GM11168 (cell line): ENCODE data around the gene ADIG.

ENCODE experiments used
- in situ Hi-C: fragments of 300-500 bp; cut with MboI; formaldehyde crosslinking; loops from one replicate; pipeline ENCODE4 v1.12.0; 2022; ENCODE audit warnings: low sequenced_read_pairs; ENCODE audit not compliant: unreplicated experiment

ADIG gene

DNA sequence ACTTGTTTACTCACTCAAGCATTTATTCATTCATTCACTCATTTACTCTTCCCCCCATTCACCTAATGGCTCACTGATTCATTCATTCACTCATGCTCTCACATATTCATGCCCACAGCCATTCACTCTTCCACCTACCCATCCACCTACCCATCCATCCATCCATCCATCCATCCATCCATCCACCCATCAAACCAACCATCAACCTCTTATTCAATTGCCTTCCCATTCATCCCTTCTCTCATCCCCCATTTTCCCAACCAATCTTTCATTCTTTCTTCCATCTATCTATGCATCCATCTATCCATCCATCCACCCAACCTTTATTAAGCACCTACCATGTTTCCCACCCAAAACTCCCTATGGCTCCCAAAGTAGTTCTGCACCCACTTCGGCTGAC lies 19.1 kb downstream of the ADIG start:
- in situ Hi-C loops = no loop called here

DNA sequence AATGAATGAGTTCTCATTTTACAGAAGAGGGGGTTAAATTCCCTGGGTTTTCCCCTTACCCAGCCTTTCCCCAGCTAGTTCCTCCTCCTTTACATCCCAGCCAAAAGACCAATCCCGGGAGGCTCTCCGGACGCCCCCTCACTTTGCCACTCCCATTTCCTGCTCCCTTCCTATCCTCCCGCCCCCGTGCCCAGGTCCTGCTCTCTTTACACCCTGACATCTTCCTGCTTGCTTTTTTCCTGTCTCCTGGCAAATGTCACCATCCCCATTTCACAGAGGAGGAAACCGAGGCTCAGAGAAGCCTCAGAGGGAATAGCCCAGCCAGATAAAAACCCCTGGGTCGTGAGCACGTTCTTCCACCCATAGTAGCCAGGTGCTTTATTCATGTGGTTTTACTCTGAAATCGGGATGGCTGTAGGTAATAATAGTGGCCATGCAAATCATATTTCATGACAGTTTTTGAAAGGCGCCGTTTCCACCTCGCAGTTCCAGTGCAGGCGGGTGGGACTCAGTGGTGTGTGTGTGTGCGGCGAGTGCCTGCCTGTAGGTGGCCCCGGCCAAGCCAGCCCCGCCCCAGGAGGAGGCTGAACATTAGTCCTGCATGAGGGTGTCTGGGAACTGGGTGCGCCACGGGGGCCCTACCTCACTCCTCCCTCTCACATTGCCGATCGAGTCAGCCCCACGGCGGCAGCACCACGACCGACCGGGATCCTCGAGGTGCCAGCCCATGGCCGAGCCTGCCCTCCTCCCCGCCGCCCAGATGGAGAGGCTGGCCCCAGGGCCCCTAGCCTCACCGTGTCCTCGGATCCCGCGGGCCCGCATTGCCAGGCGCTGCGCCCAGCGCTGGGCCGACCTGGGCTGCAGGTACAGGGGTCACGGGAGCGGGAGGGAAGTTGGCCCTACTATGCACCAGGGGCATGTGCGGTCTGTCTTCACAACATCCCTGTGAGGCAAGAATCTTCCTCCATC lies 20.5 kb downstream of the ADIG start, which contains the start of gene ARHGAP40:
TSS of gene ARHGAP40 (plus strand) at position 594 of the 969 bp plus-strand sequence.
- in situ Hi-C loops = no loop called here

DNA sequence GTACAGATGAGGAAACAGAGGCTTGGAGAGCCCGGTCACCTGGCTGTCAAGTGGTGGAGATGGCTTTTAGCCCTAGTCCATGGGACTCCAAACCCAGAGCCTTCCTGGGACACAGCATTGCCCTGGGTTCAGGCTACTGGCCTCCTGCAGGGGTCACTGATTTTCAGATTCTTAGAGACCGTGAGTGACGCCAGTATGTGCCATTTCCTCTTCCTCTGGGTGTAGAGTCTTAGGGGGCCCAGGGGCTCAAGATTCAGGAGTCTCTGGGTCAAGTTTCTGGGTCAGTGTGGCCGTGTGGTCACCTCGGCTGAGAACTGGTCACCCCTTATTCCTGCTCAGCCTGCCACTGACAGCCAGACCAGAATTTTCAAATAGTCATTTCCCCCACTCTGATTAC lies 21.2 kb downstream of the ADIG start:
- in situ Hi-C loops = no loop called here

DNA sequence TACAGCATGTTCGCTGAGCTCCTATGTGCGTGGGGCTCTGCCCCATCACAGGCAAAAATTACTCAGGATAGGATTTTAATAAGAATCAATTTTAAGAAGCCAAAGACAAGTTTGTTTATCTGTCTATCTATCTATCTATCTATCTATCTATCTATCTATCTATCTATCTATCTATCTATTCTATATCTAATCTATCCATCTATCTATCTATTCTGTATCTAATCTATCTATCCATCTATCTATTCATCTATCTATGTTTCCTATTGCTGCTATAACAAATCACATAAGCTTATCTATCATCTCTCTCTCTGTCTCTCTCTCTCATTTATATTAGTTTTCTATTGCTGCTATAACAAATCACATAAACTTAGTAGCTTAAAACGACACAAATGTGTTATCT lies 22.3 kb downstream of the ADIG start:
- in situ Hi-C loops = no loop called here

DNA sequence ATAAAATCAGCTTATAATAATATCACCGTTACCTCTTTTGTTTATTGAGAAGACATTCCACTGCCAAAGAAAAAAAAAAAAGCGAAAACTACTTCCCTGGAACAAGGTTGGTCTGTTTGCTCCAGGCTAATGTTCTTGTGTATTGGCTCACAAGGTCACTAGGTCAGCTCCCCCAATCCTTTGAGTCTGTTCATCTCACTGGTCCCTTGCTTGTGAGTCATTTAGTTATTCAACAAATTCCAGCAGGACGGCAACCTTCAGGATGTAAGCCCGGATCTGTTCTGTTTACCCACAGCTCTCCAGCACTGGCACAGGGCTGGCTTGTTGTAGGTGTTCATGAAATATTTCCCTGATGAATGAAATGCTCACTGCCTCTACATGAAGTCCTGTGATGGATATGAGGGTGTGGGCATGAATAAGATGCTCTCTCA lies 23.9 kb downstream of the ADIG start:
- in situ Hi-C loops = no loop called here

DNA sequence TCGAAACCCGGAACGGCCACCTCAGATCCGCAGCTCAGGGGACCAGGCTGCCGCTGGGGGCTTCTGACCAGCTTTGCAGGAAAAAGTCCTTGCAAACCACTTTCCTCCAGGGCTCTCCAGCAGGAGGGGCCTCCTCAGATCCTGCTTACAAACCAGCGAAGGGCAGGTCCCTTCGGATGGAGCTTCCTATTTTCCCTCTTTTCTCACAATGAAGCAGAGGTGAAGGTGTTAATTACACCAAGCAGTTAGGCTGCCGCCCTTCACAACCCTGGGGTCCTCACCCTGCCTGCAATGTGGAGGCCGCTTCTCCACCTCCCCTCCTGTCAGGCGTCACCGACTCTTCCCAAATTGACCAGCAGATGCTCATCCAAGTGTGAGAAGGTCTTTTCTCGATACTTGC lies 26.4 kb downstream of the ADIG start:
- in situ Hi-C loops = no loop called here

DNA sequence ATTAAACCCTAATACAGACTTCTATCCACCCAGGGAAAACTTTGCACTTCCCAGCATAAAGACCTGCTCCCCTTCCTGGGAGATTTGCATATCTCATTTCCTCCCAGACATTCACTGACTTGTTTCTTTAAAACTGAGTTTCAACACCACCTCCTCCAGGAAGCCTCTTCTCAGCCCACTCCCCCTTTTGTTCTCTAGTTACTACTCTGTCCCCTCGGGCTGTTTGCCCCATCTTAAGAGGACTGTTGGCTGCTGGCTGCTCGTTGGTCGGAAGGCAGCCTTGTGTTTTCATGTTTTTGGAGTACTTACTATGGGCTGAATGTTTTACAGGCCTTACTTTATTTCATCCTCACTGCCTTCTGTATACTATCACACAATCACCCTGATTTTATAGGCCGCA lies 27.2 kb downstream of the ADIG start:
- in situ Hi-C loops = no loop called here

DNA sequence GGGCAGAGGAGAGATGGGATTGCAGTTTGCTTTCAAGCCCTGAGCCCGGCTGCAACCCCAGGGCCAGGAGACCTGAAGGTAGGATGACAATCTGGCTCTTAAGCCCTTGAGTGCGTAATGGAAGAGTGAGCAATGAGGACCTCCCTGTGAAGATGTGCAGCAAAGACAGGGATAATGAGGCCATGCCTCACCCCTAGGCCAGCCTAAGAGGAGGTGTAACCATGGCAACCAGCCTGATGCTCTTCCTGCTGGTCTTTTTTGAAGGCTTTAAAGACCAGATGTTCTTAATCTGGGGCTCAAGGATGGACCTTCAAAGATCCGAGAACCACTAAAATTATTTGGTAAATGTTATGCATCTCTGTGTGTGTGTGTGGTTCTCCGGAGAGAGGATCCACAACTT lies 28.8 kb downstream of the ADIG start:
- in situ Hi-C loops = no loop called here

DNA sequence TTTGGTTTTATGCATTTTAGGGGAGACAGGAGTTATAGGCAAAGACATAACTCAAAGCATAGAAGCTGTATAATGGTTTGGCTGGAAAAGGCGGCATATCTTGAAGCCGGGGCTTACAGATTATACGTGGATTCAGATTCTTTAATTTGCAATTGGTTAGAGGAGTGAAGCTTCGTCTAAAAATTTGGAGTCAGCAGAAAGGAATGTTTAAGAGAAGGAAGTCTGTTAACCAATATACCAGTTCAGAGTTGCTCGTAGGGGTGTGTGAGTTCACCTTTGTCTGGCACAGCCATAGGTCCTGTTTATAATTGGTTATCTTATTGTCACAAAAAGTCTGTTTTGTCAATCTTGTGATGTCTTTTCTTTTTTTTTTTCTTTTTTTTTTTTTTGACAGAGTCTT lies 29.5 kb downstream of the ADIG start:
- in situ Hi-C loops = no loop called here

DNA sequence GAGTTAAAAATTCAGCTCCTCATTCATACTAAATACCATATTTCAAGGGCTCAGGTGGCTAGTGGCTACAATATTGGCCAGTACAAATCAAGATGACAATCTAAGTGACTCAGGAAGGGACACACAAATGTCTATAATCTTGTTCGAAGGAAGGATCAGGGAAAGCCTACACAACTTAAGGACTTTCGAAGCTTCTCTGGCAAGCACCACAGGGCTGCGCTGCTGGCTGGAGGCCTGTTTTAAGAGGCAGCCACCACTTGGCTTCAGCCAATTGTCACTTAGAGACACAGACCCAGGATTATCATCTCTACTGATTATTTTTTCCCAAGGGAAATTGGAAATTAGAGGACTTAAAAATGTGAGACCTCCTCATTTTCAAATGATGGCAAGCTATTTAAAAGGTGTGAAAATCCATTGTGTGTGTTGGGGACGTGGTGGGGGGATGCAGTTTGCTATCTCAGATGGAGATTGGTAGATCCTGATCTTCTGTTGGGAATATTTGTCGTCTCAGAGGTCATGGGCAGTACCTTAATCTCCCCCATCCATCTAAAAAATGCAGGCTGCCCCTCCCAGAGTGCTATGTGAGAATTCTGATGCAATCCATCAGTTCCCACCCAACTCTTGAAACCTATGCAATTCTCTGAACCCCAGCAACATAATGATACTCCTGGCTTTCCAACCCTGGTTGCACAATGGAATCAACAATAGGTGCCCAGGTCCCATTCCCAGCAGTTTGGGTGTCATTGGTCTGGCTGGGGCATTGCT lies 31.9 kb downstream of the ADIG start:
- in situ Hi-C loops = no loop called here

DNA sequence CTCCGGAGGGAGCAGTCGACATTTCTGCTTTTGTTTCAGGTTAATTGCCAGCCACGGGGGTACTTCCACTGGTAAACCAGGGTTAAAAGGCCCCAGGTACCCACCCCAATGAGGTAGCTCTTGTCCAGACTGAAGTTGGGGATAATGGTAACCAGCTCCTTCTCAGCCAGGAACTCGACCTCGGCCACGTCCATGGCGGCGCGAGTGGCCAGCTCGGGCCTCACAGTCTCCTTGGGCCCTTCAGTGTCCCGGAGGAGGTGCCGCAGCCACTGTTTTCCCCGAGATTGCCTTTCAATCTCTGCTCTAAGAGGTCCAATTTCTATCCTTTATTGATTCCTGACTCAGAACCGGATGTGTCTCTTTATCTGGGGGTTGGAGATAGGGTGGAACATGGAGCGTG lies 34.3 kb downstream of the ADIG start:
- in situ Hi-C loops = no loop called here

DNA sequence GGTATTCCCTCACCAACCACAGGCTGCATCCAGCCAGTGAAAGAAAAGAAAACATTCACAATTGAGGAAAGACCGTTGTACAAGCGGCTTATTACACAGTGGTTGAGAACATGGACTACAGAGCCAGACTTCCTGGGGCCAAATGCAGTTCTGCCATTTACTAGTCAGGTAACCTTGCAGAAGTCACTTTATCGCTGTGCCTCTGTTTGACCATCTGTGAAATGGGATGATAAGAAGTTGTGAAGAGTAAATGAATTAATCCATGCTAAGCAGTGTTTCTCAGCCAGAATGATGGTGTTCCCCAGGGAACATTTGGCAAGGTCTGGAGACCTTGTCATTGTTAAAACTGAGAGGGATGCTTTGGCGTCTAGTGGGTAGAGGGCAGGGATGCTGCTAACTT lies 35.5 kb downstream of the ADIG start:
- in situ Hi-C loops = no loop called here

DNA sequence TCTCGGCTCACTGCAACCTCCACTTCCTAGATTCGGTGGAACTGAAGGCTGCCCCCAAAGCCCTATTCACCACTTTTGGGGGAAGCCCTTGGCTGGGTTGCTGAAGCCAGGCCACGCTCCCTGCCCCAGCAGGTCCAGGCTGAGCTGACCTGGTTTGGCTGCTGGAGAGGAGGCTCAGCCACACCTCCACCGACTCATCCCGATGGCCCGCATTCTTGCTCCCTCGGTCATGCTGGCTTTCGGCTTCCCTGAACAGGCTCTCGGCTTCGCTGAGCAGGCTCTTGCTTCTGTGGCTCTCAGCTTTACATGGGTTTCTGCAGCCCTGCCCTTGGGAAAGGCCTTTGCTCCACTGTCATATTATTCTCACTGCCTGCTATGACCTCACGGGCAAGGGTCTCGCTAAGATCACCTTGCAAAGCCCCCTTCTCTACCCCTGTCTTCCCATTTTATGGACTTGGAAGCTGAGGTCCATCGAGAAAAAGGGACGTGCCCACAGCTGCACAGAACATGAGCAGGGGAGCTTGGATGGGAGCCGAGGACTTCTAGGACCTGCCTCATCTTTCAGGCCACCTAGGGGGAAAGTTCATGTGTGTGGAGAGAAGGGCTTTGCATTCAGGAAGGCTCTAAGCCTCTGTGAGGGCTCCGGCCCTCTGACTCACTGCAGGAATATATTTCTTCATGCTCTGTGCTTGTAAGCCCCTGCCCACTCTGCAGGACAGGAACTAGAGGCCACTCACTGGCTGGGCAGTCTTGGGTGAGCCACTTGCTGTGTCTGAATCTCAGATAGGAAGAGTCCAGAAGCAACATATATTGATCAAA lies 36.2 kb downstream of the ADIG start:
- in situ Hi-C loops = no loop called here

DNA sequence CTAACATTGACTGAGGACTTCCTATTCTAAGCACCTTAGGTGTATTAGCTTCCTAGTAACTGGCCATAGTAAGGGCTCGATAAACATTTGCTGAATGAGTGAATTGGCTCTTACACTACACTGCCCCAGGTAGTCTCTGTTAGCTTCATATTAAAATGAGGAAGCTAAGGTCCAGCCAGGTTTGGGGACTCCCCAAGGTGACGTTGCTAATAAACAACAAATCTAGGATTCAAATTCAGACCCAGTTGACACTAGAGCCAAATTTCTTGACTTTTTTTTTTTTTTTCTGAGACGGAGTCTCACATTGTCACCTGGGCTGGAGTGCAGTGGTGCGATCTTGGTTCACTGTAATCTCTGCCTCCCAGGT lies 36.8 kb downstream of the ADIG start:
- in situ Hi-C loops = no loop called here

DNA sequence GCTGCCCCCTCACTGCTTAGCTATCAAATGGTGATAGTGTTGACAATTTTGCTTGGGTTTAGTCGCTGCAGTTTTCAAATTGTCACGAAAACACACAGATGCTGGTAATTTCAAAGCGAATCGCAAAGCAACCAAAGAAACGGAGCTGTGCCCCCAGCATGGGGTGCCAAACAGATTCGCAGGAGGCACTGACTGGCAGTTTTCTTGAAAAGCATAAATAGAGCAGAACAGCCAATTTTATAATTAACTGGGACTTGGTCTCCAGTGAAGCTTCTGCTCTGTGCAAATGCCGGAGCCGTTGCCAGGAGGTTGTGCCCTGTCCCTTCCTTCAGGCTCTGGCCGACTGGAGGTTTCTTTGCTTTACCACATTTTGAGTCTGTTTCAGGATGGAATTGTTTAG lies 39.4 kb downstream of the ADIG start:
- in situ Hi-C loops = no loop called here

DNA sequence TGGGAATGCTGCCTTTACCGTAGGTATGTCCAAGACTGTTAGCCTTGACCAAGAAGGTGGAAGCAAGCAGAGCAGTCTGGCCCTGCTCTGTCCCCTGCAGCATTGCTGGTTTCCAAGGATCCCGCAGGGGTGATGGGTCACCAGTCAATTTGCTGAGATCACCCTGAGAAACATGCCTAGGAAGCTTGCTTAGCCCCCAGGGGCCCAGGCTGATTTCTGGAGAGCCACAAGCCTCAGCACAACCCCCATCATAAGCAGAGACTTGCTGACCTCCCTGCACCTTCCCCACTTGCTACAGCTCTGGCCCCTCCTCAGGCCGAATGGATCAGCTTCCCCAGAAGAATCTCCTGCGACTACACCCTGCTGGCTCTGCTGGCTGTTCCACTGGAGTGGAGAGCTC lies 42.1 kb downstream of the ADIG start:
- in situ Hi-C loops = no loop called here

DNA sequence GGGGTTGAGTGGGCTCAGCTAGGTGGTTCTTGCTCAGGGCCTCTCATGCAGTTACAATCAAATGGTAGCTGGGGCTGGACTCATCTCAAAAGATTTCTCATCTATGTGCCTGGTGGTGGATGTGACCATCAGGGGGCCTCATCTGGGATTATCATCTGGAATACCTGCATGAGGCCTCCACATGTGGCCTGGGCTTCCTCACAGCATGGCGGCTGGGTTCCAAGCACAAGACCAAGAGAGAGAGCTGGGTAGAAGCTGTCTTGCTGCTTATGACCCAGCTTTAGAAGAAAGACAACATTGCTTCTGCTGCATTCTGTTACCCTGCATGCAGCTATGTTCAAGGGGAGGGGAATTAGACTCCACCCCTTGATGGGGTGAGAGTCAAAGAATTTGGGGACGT lies 43.1 kb downstream of the ADIG start:
- in situ Hi-C loops = no loop called here

DNA sequence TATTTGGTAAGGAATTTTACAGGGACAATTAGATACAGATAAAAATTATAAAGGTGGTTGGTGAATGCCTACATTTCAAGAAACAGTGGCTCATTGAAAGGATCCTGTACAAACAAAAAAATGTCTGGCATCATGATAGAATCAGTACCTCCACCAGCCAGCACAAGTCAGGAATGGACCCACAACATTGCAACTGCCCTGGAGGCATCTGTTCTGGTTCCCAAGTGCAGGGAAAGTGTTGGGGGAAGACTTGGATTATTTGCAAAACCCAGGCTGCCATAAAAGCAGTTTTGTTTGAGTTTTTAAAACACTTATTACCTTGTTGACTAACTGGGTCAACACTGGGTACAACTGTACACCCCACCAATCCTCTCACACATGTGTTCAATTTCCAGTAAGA lies 44.9 kb downstream of the ADIG start:
- in situ Hi-C loops = no loop called here

DNA sequence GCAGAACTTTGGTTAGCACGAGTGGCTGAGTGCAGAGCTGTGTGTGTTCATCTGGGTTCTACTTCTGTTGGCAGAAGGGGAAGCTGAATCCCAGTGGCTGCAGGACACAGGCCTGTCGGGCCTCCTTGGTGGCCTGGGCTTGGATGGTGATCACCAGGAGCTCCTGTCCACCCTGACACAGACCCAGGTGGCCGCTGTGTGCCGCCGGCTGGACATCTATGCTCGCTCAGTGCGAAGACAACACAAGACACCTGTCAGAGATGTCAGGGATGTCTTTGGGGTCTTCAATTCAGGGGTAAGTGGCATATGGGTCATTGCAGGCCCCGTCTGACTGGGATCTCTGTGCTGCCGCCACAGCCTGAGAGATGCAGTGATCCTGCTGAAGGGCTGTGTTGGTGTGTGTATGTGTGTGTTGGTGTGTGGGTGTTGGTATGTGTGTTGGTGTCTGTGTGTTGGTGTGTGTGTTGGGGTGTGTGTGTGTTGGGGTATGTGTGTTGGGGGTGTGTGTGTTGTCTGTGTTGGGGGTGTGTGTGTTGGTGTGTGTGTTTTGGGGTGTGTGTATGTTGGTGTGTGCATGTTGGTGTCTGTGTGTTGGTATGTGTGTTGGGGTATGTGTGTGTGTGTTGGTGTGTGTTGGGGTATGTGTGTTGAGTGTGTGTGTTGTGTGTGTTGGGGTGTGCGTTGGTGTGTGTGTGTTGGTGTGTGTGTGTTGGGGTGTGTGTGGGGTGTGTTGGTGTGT lies 46.1 kb downstream of the ADIG start:
- in situ Hi-C loops = no loop called here
